ENCODE results near the gene PARP8. TPM values are rescaled to one million over a fixed set of nuclear protein-coding genes. Genes with fewer than 3 reads are reported as not detected.

Gene PARP8
- total RNA-seq, 1 experiment from 2014 or later: 23.2 TPM

GRCh38 chr5:50715001-50715400 lies 48.6 kb downstream of the PARP8 start:
- no peak overlapping the region for H3K4me3 Mint-ChIP-seq
- H3K9me3 Mint-ChIP-seq: no peaks in the 10 kb centered on the region
- ATAC-seq: no peak
- ChIA-PET POLR2A (no interaction called here), CTCF (interaction anchor here (1.3 kb wide), 1 partner anchor 24 kb away, joined by 4 read pairs; no protein-coding TSS in a partner anchor)
- peaks cover 45% of the 10 kb centered on the region for H3K4me1 Mint-ChIP-seq
- no peak for TF ChIP-seq JUN (CRISPR knock-in tag; IDR thresholded peaks at IDR 0.05)
- no peak for TF ChIP-seq E2F4 (CRISPR knock-in tag; IDR thresholded peaks at IDR 0.05; ENCODE audit: borderline replicate concordance, low read depth)
- TF ChIP-seq FOXP1 (CRISPR knock-in tag; IDR thresholded peaks at IDR 0.05; ENCODE audit: borderline replicate concordance): no peak
- TF ChIP-seq AFF4 (CRISPR knock-in tag; IDR thresholded peaks at IDR 0.05; ENCODE audit: borderline replicate concordance): no peak
- no peak for TF ChIP-seq STAT6 (CRISPR knock-in tag; conservative IDR thresholded peaks at IDR 0.05; ENCODE audit: low read depth)
- 0 out of 2 replicates have a peak overlapping the region, but pooled peaks have one; percentile 3 for H3K27ac Mint-ChIP-seq
- no peaks in the 10 kb centered on the region for H3K27me3 Mint-ChIP-seq (ENCODE audit: low read depth)
- DNase-seq (ENCODE audit: low spot score): no peak
- H3K36me3 Mint-ChIP-seq: no peaks in the 10 kb centered on the region

GRCh38 chr5:50716134-50716533 lies 49.7 kb downstream of the PARP8 start:
- no peaks in the 10 kb centered on the region for H3K9me3 Mint-ChIP-seq
- TF ChIP-seq FOXK1 (CRISPR knock-in tag; IDR thresholded peaks at IDR 0.05) (no peak), JUN (CRISPR knock-in tag; IDR thresholded peaks at IDR 0.05) (no peak), ZNF317 (CRISPR knock-in tag; IDR thresholded peaks at IDR 0.05; ENCODE audit: borderline replicate concordance, low read depth) (no peak), ZNF425 (CRISPR knock-in tag; conservative IDR thresholded peaks at IDR 0.05) (no peak), ESRRA (CRISPR knock-in tag; IDR thresholded peaks at IDR 0.05; ENCODE audit: borderline replicate concordance) (no peak), USF1 (CRISPR knock-in tag; IDR thresholded peaks at IDR 0.05) (no peak), ZNF416 (CRISPR knock-in tag; IDR thresholded peaks at IDR 0.05) (no peak), CTCF (IDR thresholded peaks at IDR 0.05) (no peak), ZNF532 (CRISPR knock-in tag; IDR thresholded peaks at IDR 0.05; ENCODE audit: borderline replicate concordance) (no peak), ZNF423 (CRISPR knock-in tag; IDR thresholded peaks at IDR 0.05) (no peak), SP1 (CRISPR knock-in tag; conservative IDR thresholded peaks at IDR 0.05) (no peak), RORB (CRISPR knock-in tag; IDR thresholded peaks at IDR 0.05) (no peak)
- peaks cover 49% of the 10 kb centered on the region for H3K4me1 Mint-ChIP-seq
- ChIA-PET CTCF (no interaction called here), POLR2A (no interaction called here)
- H3K27ac Mint-ChIP-seq: no peak overlapping the region
- DNase-seq (ENCODE audit: low spot score) (no peak), ATAC-seq (no peak)
- H3K27me3 Mint-ChIP-seq (ENCODE audit: low read depth): no peaks in the 10 kb centered on the region
- no peaks in the 10 kb centered on the region for H3K36me3 Mint-ChIP-seq
- no peak overlapping the region for H3K4me3 Mint-ChIP-seq

All from WTC11 (cell line).